HCEC 1CT (cell line): ENCODE results near the gene CTNNBIP1.
A peak's percentile ranks its signal among the peaks of the same experiment; 100 is the strongest.

Experiments
- DNase-seq: peaks from one replicate; pipeline ENCODE4 v3.0.0-alpha.2; 2017

Gene CTNNBIP1

GRCh38 chr1:9903801-9904527 lies 6.1 kb downstream of the CTNNBIP1 start:
- DNase-seq = no peak

- DNase-seq = no peak
Measured at GRCh38 chr1:9902060-9902452, 8.0 kb downstream of the CTNNBIP1 start.

GRCh38 chr1:9901148-9902059 lies 8.7 kb downstream of the CTNNBIP1 start:
- DNase-seq = no peak

DNA sequence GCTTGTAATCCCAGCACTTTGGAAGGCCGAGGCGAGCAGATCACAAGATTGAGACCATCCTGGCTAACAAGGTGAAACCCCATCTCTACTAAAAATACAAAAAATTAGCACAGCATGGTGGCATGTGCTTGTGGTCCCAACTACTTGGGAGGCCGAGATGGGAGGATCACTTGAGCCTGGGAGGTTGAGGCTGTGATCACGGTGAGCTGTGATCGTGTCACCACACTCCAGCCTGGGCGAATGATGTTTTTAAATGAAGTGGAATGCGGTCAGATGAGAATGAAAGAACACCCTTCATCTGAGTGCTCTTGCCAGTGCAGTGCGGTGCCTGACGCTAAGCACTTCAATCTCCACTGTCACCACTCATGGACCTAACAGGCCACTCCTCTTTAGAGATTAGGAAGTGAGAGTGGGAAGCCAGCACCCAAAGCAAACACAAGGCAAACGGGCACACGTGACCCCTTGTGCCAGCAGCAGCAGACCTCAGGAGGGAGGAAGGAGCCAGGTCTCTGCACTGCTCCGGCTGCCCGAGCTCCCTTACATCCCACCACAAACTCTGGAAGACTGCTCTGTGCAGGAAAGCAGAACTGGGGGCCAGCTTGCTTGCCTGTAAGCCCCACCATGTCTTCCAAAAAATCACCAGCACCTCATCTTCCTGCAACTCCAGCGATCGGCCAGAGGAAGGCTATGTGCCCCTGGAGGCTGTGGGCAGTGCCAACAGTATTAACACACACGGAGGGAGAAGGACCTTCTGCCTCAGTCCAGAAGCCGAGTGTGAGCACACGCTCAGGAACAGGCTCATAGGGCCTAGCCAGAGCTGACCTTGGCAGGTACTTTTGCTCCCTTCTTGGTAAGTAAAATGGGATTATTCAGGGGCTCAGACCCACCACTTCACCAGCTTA lies 9.7 kb downstream of the CTNNBIP1 start:
- DNase-seq = no peak

DNA sequence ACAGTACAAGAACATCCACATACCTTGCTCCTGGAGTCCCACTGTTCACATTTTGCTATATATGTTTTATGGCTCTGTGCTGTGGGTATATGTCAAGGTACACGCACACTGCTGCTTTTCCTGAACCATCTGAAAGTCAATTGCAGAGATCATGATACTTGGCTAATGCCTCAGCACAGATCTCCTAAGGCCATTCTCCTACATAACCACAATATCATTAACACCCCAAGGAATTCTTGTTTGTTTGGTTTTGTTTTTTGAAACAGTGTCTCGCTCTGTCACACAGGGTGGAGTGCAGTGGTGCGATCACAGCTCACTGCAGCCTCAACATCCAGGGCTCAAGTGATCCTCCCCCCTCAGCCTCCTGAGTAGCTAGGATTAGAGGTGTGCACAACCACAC lies 16.0 kb downstream of the CTNNBIP1 start:
- no peak for DNase-seq

- peak; percentile 88 for DNase-seq
Measured at GRCh38 chr1:9892563-9893528, 17.2 kb downstream of the CTNNBIP1 start.

GRCh38 chr1:9891207-9891606 lies 18.9 kb downstream of the CTNNBIP1 start:
- no peak for DNase-seq

- DNase-seq = peak; percentile 96
Measured at GRCh38 chr1:9890224-9890731, 19.8 kb downstream of the CTNNBIP1 start.

- no peak for DNase-seq
Measured at GRCh38 chr1:9889411-9889810, 20.7 kb downstream of the CTNNBIP1 start.

DNA sequence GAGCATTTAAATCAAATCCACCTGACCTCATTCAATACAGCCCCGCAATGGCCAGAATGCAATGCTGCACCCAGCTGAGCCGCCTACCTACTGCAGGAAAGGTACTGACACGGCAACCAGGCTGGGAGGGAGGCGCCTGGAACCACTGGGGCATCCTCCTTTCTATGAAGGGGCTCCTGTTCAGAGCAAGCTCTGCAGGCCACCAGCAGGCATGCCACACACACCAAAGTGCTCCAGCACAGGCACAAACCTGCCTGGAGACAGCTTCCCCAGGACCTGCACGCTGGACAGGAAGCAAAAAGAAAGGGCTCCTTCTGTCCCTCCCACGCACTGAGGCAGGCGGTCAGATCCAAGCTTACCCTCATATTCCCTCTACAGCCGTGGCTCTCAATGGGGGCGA lies 21.2 kb downstream of the CTNNBIP1 start:
- no peak for DNase-seq

DNA sequence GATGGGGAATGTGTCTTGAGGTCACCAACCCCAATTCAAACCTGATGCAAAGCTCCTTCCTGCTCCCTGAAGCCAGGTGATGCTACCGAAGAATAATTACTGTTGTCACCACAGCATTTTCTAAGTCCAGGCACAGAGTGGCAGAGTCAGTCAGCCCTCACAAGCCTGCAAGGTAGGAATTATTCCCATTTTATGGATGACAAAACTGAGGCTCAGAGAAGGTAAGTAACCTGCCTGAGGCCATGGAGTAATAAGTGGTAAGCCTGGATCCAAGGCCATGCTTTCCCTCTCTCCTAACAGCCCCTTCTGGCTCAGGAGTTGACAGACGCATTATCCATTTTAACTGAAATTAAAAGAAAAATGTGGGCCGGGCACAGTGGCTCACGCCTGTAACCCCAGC lies 23.0 kb downstream of the CTNNBIP1 start:
- no peak for DNase-seq

DNA sequence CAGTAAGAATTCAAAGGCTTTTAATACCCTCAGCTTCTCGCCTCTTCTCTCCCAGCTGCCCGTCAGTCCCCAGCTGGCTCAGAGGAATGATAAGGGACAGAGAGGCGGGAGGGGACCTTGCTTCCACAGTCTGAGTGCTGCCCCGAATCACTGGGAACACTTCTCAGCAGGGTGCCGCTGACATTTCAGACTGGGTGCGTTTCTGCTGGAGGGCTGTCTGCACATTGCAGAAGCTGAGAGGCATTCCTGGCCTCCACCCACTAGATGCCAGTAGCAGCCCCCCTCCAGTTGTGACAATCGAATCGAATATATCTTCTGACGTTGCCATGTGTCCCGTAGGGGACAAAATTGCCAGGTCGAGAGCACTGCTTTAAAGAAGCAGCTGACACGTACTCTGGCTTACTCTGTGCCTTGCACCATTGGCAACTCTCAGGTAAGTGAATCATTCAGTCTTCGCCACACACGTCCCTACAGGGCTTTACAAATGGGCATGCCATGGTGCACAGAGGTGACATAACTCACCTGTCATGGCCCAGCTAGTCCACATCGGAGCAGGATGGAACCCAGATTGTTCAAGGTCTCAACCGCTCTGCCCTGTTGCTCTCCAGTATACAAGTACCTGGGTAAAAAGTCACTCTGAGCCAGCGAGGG lies 23.9 kb downstream of the CTNNBIP1 start:
- no peak for DNase-seq

GRCh38 chr1:9884805-9885204 lies 25.3 kb downstream of the CTNNBIP1 start:
- DNase-seq = no peak

- DNase-seq = no peak
Measured at GRCh38 chr1:9883585-9884449, 26.3 kb downstream of the CTNNBIP1 start.

DNA sequence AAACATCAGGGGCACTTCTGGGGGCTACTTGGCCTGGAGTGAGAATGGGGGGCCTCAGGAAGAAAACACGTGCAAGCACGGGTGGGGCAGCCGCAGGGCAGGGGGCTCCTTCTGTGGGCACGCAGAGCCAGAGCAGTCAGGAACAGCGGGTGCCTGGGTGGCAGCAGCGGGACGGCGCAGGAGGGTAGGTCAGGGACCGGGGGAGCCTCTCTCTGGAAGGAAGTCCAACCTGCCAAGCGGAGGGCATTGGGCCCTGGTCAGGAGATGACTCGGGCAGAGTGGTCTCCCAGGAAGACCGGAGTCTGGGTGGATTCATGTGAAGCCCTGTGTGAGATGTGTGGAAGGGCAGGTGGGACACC lies 27.1 kb downstream of the CTNNBIP1 start:
- no peak for DNase-seq

GRCh38 chr1:9882296-9882944 lies 27.6 kb downstream of the CTNNBIP1 start:
- DNase-seq = no peak

GRCh38 chr1:9881838-9882249 lies 28.2 kb downstream of the CTNNBIP1 start:
- DNase-seq = peak; percentile 73

- DNase-seq = no peak
Measured at GRCh38 chr1:9878404-9878803, 31.7 kb downstream of the CTNNBIP1 start.

DNA sequence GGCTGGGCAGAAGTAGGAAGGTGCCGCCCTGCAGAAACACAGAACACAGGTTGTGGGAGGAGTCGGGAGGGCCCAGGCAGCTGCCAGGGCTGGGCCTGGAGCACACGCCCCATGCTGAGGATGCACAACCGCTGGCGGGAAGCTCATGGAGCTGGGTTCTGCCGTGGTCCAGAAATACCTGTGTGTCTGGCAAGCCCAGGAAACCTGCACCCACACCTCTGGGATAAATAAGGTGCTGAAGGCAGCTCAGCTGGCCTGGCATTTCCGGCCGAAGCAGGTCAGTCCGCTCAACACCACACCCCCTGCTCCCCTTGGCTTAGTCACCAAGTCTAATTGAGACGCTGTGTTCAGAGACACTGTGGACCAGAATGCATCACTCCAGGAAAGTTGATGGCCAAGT lies 32.1 kb downstream of the CTNNBIP1 start:
- DNase-seq = no peak

- DNase-seq = peak; percentile 22
Measured at GRCh38 chr1:9875636-9876000, 34.5 kb downstream of the CTNNBIP1 start.
